Measurements from ENCODE around the gene CELF2.

CELF2 gene

GRCh38 chr10:11189582-11190376, 172.1 kb downstream of the CELF2 start:
- no peak for DNase-seq (ENCODE audit: low spot score)
- no peak for TF ChIP-seq CTCF (IDR thresholded peaks at IDR 0.05; ENCODE audit: extremely low read depth, insufficient read depth, missing control alignments)
- in situ Hi-C loops (cut with MboI; ENCODE audit: low pct_unique_long_range_greater_than_20kb, low sequenced_read_pairs, unreplicated experiment): no loop called here

DNA sequence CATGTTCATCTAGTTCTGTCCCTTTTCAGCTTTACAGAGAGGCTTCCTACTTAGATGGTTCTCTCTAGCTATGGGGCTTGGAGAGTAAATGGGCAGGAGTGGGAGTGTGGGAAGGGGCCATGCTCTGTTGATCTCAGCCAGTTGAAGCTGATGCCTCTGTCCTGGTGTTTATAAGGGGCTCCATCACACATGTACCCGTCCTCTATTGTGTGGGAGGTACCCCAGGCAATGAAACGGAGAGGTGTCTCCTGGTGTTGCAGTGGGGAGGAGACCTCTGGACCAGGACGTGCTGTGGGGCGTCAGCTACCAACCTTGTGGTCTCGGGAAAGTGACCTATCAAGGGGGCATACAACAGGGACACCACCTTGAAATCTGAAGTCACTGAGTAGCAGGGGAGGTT, 173.5 kb downstream of the CELF2 start:
- in situ Hi-C loops (cut with MboI; ENCODE audit: low pct_unique_long_range_greater_than_20kb, low sequenced_read_pairs, unreplicated experiment): no loop called here
- no peak for TF ChIP-seq CTCF (IDR thresholded peaks at IDR 0.05; ENCODE audit: extremely low read depth, insufficient read depth, missing control alignments)
- no peak for DNase-seq (ENCODE audit: low spot score)

DNA sequence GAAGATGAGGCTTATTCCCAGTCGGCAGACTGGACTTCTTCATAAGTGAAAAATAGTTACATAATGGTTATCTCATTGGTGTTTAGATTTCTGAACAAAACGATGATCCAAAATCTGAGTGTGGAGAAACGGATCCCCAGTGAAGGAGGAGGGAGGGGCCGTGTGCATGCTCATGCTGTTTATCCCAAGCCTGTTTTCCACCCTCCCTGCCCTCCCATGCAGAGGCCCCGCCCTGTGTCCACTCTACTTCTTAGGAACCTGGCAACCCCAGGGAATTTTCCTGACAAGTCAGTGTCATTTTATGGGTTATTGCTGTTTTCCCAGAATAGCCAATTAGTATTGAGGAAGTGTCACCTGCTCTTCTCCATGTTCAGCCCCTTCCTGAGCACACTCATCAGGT, 174.0 kb downstream of the CELF2 start:
- DNase-seq (ENCODE audit: low spot score): no peak
- TF ChIP-seq CTCF (IDR thresholded peaks at IDR 0.05; ENCODE audit: extremely low read depth, insufficient read depth, missing control alignments): no peak
- in situ Hi-C loops (cut with MboI; ENCODE audit: low pct_unique_long_range_greater_than_20kb, low sequenced_read_pairs, unreplicated experiment): no loop called here

DNA sequence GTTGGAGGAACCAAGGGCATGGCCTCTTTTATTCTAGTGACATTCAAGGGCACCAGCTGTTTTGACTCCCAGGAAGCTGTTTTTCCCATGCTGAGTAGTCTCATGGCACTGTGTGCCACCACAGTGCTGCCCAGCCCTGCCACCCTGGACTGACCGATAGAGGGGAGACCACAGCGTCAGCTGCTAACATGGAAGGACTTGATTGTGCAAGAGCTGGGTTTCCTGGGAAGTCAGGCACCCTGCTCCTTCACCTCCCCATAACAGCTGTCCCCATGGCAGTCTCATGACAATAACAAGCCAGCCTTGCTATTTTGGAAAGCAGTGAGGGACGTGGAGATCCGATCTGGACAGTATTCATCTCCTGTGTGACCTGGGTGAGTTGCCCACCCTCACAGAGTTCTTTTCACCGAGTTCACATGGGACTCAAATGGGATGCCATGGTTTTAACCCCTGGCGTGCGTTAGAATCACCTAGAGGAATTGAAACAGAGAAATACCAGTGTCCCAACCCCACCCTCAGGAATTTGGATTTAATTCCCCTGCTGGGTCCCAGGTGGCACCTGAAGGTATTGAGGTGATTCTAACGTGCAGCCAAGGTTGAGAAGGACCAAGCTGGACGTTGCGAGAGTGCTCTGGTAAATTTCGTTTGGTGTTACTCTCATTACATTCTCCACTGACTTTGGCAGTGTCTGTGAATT, 174.8 kb downstream of the CELF2 start:
- no peak for DNase-seq (ENCODE audit: low spot score)
- no peak for TF ChIP-seq CTCF (IDR thresholded peaks at IDR 0.05; ENCODE audit: extremely low read depth, insufficient read depth, missing control alignments)
- in situ Hi-C loops (cut with MboI; ENCODE audit: low pct_unique_long_range_greater_than_20kb, low sequenced_read_pairs, unreplicated experiment): no loop called here

DNA sequence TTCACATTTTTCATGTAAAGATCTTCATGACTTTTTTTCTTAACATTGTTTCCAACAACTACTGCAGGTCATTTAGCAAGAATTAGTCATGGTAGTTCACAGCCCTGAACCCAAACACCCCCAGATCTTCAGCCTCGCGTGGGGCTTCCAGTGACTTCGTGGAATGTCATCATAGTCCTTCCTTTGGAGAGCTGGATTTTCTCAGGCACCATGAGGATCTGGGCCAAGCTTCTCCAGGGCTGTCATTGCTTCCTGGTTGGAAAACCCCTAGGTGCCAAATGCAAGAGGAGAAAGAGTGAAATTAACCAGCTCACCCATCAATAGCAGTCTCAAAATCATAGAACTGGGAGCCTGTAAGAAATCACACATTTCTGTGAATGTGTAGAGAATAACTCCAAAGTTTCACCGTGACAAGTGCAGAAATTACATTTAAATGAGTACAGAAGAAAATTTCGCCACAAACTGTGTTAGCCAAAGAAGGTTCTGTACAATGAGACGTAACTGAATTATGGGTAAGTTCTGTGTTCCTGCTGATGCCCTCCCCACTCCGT, 175.4 kb downstream of the CELF2 start:
- DNase-seq (ENCODE audit: low spot score): no peak
- in situ Hi-C loops (cut with MboI; ENCODE audit: low pct_unique_long_range_greater_than_20kb, low sequenced_read_pairs, unreplicated experiment): no loop called here
- no peak for TF ChIP-seq CTCF (IDR thresholded peaks at IDR 0.05; ENCODE audit: extremely low read depth, insufficient read depth, missing control alignments)

- TF ChIP-seq CTCF (IDR thresholded peaks at IDR 0.05; ENCODE audit: extremely low read depth, insufficient read depth, missing control alignments): no peak
- in situ Hi-C loops (cut with MboI; ENCODE audit: low pct_unique_long_range_greater_than_20kb, low sequenced_read_pairs, unreplicated experiment): no loop called here
- DNase-seq (ENCODE audit: low spot score): no peak
Measured at GRCh38 chr10:11194859-11195586, 177.4 kb downstream of the CELF2 start.

All from GM13977 (cell line).